Right renal cortex interstitium (tissue), 3 donors: ENCODE results near the gene LEF1. TPM values are rescaled to one million over a fixed set of nuclear protein-coding genes. Genes with fewer than 3 reads are reported as not detected.

Experiments used
- DNase-seq, 3 donors: peaks; one replicate each; pipeline ENCODE4 v3.0.0-alpha.2; 2013; ENCODE audit warnings: low read depth in 3 of 3, low spot score in 2 of 3
- polyA plus RNA-seq, 3 donors: library from polyadenylated mRNA; unstranded; fragments of 120-200 nt; gene quantifications; one replicate each; pipeline ENCODE4 v1.2.1, GENCODE V29; 2013; ENCODE audit not compliant: insufficient read length in 3 of 3

The LEF1 gene
- polyA plus RNA-seq, 3 donors, result 68.8 to 78.9 (median 74.0) TPM

GRCh38 chr4:108115168-108115526, 53.6 kb downstream of the LEF1 start:
- DNase-seq, result no peak

DNA sequence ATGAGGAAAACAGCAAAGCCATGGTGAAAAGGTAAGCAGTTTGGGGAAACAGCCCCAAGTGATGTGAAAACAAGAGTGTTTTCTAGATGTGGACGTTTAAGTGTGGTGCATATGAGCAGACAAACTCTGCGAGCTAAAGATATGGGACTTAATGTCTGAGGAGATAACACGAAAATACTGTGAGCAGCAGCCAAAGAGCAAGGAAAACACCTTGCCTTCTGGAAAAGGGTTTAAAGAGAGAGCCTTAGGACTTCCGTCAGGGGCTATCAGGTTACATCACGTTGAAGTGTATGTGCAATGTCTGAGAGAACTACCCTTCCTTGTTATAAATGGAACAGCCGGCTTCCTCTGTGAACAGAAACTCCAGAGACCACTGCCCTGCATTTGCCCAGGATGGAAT, 54.2 kb downstream of the LEF1 start:
- peak in 1 of 3 donors; percentile 26 for DNase-seq

DNA sequence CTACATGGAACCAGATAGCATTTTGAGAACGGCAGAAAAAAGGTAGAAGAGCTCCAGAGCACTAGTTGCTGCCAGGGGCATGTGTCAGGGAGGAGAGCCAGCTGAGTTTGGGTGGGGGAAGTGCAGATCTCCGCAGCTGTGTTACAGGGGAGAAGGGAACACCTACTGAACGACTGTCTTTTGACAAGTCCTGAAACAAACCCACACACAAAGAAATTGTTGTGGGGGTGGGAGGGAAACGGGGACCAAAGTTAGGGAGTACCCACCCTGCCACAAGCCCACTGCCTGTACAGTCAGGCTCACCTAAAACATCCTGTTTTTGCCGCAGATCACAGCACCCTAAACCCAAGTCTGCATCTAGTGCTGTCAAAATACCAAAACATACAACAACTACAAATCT, 55.5 kb downstream of the LEF1 start:
- no peak for DNase-seq

GRCh38 chr4:108111781-108112180, 57.0 kb downstream of the LEF1 start:
- no peak for DNase-seq

DNA sequence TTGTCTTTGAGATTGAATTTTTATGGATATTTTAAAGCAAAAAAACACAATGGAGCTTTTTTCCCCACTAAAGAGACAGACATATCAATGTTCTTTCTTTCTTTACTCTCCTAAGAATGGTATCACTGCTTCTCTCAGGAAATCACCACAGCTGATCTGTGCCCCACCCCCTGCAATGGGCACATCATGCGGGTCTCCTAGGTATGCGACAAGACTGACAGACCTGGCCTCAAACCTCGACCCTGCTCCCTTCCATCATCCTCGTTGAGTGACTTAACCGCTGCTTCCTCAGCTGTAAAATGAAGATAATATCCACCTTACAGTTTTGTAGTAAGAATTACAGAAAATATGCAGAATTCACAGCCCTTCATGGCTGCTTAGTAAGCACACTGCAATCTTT, 58.3 kb downstream of the LEF1 start:
- no peak for DNase-seq

GRCh38 chr4:108109997-108110416, 58.7 kb downstream of the LEF1 start:
- no peak for DNase-seq

- DNase-seq, result no peak
These were observed 59.6 kb downstream of the LEF1 start for GRCh38 chr4:108109111-108109510.

GRCh38 chr4:108107729-108108382, 60.9 kb downstream of the LEF1 start:
- no peak for DNase-seq

DNA sequence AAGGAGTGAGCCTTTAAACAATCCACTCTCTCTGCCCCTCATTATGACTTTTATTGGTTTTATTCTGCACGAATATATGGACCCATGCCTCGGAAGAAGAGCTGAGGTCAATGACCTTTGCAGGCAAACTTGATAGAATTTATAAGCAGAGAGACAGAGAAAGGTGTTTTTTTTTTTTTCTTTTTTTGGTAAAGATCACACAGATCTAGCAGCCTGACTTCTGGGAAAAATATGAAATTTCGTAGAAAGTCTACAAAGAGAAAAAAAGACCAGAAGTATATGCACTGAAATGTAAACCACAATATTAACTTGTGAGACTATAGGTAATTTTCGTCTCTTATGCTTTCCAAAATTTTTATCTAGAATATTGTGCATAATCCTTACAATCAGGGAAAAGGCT, 61.6 kb downstream of the LEF1 start:
- DNase-seq, result no peak

DNA sequence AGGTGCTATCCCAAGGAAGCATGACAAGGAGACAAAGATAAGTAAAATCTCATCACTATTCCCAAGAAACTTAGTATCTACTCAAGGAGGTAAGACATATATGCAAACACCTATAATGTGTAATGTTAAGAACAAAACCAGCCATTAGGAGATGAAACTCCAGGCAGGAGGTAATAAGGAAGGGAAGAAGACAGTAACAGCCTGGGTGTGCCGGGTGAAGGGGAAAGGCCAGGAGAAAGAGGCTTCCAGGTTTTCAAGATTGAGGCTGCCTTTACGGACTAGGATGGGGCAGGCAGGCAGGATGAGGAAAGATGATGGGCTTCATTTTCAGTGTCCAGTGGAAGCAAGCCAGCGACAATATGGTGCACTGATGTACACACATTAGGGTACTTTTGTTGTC, 62.5 kb downstream of the LEF1 start:
- DNase-seq, result no peak

- no peak for DNase-seq
These were observed 65.5 kb downstream of the LEF1 start for GRCh38 chr4:108103099-108103862.

GRCh38 chr4:108100827-108101226, 67.9 kb downstream of the LEF1 start:
- no peak for DNase-seq

GRCh38 chr4:108099838-108100237, 68.9 kb downstream of the LEF1 start:
- no peak for DNase-seq

GRCh38 chr4:108097990-108098553, 70.7 kb downstream of the LEF1 start:
- DNase-seq, result no peak

DNA sequence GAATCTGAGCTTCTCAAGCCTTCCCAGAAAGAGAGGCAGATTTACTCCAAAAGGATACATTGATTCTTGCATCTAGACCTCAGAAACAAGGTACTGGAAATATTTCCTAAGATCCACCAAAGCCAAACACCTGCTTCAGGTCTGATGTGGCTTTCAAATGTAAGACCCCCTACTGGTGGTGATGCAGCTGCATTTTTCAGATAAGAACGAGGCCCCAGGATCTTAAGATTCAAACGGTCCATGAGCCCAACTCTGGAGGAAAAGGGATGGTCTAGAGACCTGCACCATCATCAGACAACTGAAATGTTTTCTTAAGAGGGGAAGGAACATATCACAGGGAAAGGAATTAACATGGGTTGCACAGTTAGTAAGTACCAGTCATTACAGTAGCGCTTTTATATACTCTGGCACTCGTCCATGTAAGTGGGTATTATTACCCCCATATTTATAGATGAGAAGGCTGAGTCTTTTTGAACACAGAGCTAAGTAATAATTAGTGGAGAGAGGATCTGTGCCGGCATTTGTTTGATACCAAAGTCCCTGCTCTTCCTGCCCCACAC, 73.7 kb downstream of the LEF1 start:
- DNase-seq, result no peak

- no peak for DNase-seq
These were observed 74.6 kb downstream of the LEF1 start for GRCh38 chr4:108094131-108094530.

DNA sequence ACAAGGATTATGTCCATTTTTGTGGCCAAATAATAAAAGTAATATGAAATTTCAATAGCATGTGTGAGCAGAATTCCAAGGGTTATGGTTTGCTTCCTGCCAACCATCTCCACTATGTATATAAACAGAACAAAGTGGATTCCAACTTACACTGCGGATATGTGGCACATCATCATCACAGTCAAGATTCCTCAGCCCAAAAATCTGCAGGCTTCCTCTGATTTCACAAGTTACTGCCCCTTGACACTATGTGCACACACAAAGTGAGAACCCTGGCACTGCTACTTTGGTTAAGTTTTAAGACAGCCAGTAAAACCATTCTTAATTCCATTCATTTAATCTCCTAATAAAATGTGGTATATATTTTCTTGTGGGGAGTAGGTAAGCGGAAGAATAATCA, 76.4 kb downstream of the LEF1 start:
- DNase-seq, result no peak

GRCh38 chr4:108087293-108087967, 81.3 kb downstream of the LEF1 start:
- DNase-seq, result no peak

- no peak for DNase-seq
These were observed 87.5 kb downstream of the LEF1 start for GRCh38 chr4:108081256-108081655.

DNA sequence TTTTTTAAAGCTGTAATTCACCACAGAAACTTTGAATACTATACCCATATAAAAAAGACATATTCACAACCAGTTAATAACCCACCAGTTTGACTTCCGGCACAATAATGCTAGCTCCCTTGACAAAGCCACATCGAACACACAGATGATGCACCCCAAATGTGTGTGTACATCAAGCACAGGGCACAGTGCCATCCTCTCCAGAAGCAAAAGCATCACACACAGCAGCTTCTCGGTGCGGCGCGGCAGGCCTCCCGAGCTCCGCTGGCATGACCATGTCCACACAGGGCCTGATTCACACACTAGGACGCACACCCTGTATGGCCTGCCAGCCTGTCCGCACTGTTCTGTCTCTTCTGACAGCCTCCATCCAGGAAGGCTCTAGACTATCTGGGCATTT, 88.0 kb downstream of the LEF1 start:
- no peak for DNase-seq

- DNase-seq, result no peak
These were observed 90.6 kb downstream of the LEF1 start for GRCh38 chr4:108078024-108078733.
